Measurements from ENCODE around the gene STK17B. TPM values are rescaled to one million over a fixed set of nuclear protein-coding genes. Genes with fewer than 3 reads are reported as not detected.

Gene STK17B
- total RNA-seq, 1 donor from 2014 or later: 44.2 TPM

GRCh38 chr2:196103626-196104025, 67.8 kb downstream of the STK17B start:
- TF ChIP-seq, protein P1, sequence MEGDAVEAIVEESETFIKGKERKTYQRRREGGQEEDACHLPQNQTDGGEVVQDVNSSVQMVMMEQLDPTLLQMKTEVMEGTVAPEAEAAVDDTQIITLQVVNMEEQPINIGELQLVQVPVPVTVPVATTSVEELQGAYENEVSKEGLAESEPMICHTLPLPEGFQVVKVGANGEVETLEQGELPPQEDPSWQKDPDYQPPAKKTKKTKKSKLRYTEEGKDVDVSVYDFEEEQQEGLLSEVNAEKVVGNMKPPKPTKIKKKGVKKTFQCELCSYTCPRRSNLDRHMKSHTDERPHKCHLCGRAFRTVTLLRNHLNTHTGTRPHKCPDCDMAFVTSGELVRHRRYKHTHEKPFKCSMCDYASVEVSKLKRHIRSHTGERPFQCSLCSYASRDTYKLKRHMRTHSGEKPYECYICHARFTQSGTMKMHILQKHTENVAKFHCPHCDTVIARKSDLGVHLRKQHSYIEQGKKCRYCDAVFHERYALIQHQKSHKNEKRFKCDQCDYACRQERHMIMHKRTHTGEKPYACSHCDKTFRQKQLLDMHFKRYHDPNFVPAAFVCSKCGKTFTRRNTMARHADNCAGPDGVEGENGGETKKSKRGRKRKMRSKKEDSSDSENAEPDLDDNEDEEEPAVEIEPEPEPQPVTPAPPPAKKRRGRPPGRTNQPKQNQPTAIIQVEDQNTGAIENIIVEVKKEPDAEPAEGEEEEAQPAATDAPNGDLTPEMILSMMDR (IDR thresholded peaks at IDR 0.05; ENCODE audit: insufficient read depth, low read length, severe bottlenecking): no peak
- DNase-seq (ENCODE audit: low read depth): no peak
- Histone ChIP-seq H3K4me3 (ENCODE audit: low read depth, low read length) (no peak overlapping the region), H3K36me3 (ENCODE audit: control insufficient read depth, insufficient read depth, low read length) (no peaks in the 10 kb centered on the region), H3K27me3 (ENCODE audit: control insufficient read depth, insufficient read depth, low read length) (no peaks in the 10 kb centered on the region)
- no peak for FAIRE-seq

DNA sequence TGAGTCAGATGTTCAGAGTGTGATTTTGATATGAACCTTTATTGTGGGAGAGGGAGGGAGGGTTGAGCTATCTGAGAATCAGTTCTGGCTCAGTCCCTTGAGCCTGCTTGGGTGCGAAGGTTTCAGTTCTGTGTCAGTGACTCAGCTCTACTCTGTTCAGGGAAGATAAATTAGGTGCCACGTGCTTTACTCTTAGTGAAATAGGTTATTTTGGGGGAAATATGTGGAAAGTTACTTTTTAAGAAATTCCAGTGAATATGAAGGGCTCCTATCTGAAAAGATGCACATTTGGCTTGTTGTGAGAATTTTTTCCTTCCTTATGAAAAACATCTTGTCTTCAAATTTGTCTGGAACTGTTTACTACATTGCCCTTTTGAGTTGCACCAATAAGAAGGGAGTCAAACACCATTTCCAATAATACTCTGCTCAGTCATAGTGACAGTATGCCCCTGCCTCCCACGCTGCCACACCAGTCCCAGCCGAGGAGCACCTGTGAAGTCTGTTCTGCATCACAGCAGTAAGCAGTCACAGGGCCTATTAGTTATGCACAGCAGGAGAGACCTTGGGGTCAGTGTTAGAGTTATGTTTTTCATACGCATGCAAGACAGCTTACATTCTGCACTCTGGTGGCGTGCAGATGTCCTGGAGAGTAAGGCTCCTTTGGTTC, 69.9 kb downstream of the STK17B start:
- Histone ChIP-seq H3K36me3 (ENCODE audit: control insufficient read depth, insufficient read depth, low read length) (no peaks in the 10 kb centered on the region), H3K4me3 (ENCODE audit: low read depth, low read length) (no peak overlapping the region), H3K27me3 (ENCODE audit: control insufficient read depth, insufficient read depth, low read length) (no peaks in the 10 kb centered on the region)
- FAIRE-seq: no peak
- DNase-seq (ENCODE audit: low read depth): no peak
- TF ChIP-seq, protein P1 (IDR thresholded peaks at IDR 0.05; ENCODE audit: insufficient read depth, low read length, severe bottlenecking): no peak

- Histone ChIP-seq H3K27me3 (ENCODE audit: control insufficient read depth, insufficient read depth, low read length) (no peaks in the 10 kb centered on the region), H3K4me3 (ENCODE audit: low read depth, low read length) (no peak overlapping the region), H3K36me3 (ENCODE audit: control insufficient read depth, insufficient read depth, low read length) (no peaks in the 10 kb centered on the region)
- DNase-seq (ENCODE audit: low read depth): no peak
- TF ChIP-seq, protein P1 (IDR thresholded peaks at IDR 0.05; ENCODE audit: insufficient read depth, low read length, severe bottlenecking): no peak
- no peak for FAIRE-seq
Observed at GRCh38 chr2:196099916-196100315, 71.5 kb downstream of the STK17B start.

GRCh38 chr2:196097864-196098660, 73.3 kb downstream of the STK17B start:
- DNase-seq (ENCODE audit: low read depth) (no peak), FAIRE-seq (no peak)
- TF ChIP-seq, protein P1 (IDR thresholded peaks at IDR 0.05; ENCODE audit: insufficient read depth, low read length, severe bottlenecking): no peak
- Histone ChIP-seq H3K4me3 (ENCODE audit: low read depth, low read length) (no peak overlapping the region), H3K27me3 (ENCODE audit: control insufficient read depth, insufficient read depth, low read length) (no peaks in the 10 kb centered on the region), H3K36me3 (ENCODE audit: control insufficient read depth, insufficient read depth, low read length) (no peaks in the 10 kb centered on the region)

- TF ChIP-seq, protein P1 (IDR thresholded peaks at IDR 0.05; ENCODE audit: insufficient read depth, low read length, severe bottlenecking): no peak
- no peaks in the 10 kb centered on the region for H3K36me3 ChIP-seq (ENCODE audit: control insufficient read depth, insufficient read depth, low read length)
- no peak for FAIRE-seq
Observed at GRCh38 chr2:196096982-196097745, 74.2 kb downstream of the STK17B start.

More at GRCh38 chr2:196096982-196097745, 74.2 kb downstream of the STK17B start:
- no peak overlapping the region for H3K4me3 ChIP-seq (ENCODE audit: low read depth, low read length)
- no peaks in the 10 kb centered on the region for H3K27me3 ChIP-seq (ENCODE audit: control insufficient read depth, insufficient read depth, low read length)
- no peak for DNase-seq (ENCODE audit: low read depth)
